Natural killer cell (primary cell): ENCODE measurements around the gene EXOC6B. TPM values are rescaled to one million over a fixed set of nuclear protein-coding genes. Genes with fewer than 3 reads are reported as not detected.

Source experiments
- ATAC-seq, 3 donors: fragments of 150-1000 bp in 2 of 3; fragments of 200-7000 bp in 1 of 3; cut with Tn5 transposase; 1 replicate in 1 of 3; 2 replicates in 2 of 3; pipeline ENCODE4 v1.10.0; 2021; ENCODE audit warnings: mild to moderate bottlenecking in 2 of 3, moderate library complexity in 2 of 3
- DNase-seq, 2 donors: peaks; one replicate each; pipeline versions ENCODE4 v3.0.0 to v3.0.0-alpha.2; 2013 to 2021; ENCODE audit warnings: mixed read lengths in 1 of 2
- H3K27ac ChIP-seq: one replicate; pipeline ENCODE4 v1.5.1; 2013; ENCODE audit warnings: mild to moderate bottlenecking, low read length
- H3K27me3 ChIP-seq: one replicate; pipeline ENCODE4 v1.6.1; 2013; ENCODE audit warnings: low read length; ENCODE audit not compliant: control insufficient read depth, insufficient read depth
- H3K36me3 ChIP-seq: one replicate; pipeline ENCODE4 v1.6.1; 2013; ENCODE audit warnings: low read length; ENCODE audit not compliant: control insufficient read depth, insufficient read depth
- H3K4me1 ChIP-seq: one replicate; pipeline ENCODE4 v1.6.1; 2013; ENCODE audit warnings: low read length; ENCODE audit not compliant: control insufficient read depth, insufficient read depth
- H3K4me3 ChIP-seq: one replicate; pipeline ENCODE4 v1.5.1; 2013; ENCODE audit warnings: low read length
- H3K9me3 ChIP-seq: one replicate; pipeline ENCODE4 v1.6.1; 2013; ENCODE audit warnings: low read length; ENCODE audit not compliant: control insufficient read depth, insufficient read depth
- H3K27ac Mint-ChIP-seq, 2 donors: one replicate each; pipeline ENCODE4 v1.8.0; 2022; ENCODE audit warnings: mild to moderate bottlenecking in 2 of 2, mixed read lengths in 2 of 2, moderate library complexity in 1 of 2
- H3K27me3 Mint-ChIP-seq, 2 donors: one replicate each; pipeline ENCODE4 v1.8.0; 2022; ENCODE audit warnings: low read depth in 2 of 2, mixed read lengths in 2 of 2
- H3K36me3 Mint-ChIP-seq: one replicate; pipeline ENCODE4 v1.8.0; 2022; ENCODE audit warnings: mixed read lengths
- H3K4me1 Mint-ChIP-seq, 2 donors: one replicate each; pipeline ENCODE4 v1.8.0; 2022; ENCODE audit warnings: mixed read lengths in 2 of 2
- H3K4me3 Mint-ChIP-seq: one replicate; pipeline ENCODE4 v1.8.0; 2022; ENCODE audit warnings: mild to moderate bottlenecking, moderate library complexity, mixed read lengths
- H3K9me3 Mint-ChIP-seq, 2 donors: one replicate each; pipeline ENCODE4 v1.8.0; 2022; ENCODE audit warnings: mixed read lengths in 2 of 2
- WGBS: methylation state at CpG from one replicate; pipeline ENCODE4 v1.1.7; 2013; ENCODE audit warnings: missing lambda C conversion rate; ENCODE audit not compliant: insufficient coverage; 5-methylcytosine and 5-hydroxymethylcytosine counted together
- intact Hi-C: fragments of 100-400 bp; cut with micrococcal nuclease; formaldehyde crosslinking; loops from one replicate; pipeline ENCODE4 v1.14.2; 2022
- total RNA-seq, 4 donors: library from RNA; stranded (reverse); fragments of 120-200 nt in 1 of 4; gene quantifications; one replicate each; pipeline versions ENCODE4 v1.2.3 to v1.2.4, GENCODE V29; 2013 to 2022
- TF ChIP-seq, protein P1 (sequence below): fragments of 200-600 bp; IDR thresholded peaks from one replicate; pipeline ENCODE4 v1.8.0; 2022; ENCODE audit warnings: antibody characterized with exemption

The EXOC6B gene
- total RNA-seq, 3 donors from 2014 or later (not counting 1 experiment from before 2014, with no cell fraction given): 16.6 to 17.2 (median 17.1) TPM

DNA sequence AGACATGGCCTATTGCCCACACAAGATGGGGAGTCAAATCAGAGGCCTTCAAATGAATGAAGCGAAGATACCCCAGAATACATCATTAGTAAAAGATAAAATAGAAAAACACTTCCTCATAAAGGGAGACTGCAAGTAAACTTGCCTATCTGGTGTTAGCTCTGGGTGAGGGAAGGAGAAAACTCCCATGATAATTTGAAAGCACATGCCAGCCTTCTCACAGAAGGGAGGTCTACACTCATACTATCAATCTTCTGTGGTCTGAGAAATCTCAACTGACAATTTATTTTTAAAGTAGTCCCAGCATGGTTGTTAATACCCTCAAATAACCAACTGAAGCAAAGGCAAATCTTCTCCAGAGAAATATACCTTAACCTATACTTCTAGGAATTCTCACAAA is 75.4 kb downstream of the EXOC6B start:
- Histone ChIP-seq H3K27ac (no peak overlapping the region), H3K9me3 (no peaks in the 10 kb centered on the region), H3K27me3 (no peaks in the 10 kb centered on the region), H3K4me1 (no peaks in the 10 kb centered on the region), H3K4me3 (no peak overlapping the region), H3K36me3 (no peaks in the 10 kb centered on the region)
- intact Hi-C loops: no loop called here
- DNase-seq: no peak
- Mint-ChIP-seq H3K4me3 (no peak overlapping the region), H3K9me3 (no peaks in the 10 kb centered on the region), H3K36me3 (no peaks in the 10 kb centered on the region), H3K27ac (no peak overlapping the region), H3K4me1 (no peaks in the 10 kb centered on the region), H3K27me3 (no peaks in the 10 kb centered on the region)
- ATAC-seq: no peak
- WGBS: no CpG with 5 or more reads among the region's 1 CpG
- TF ChIP-seq, protein P1, sequence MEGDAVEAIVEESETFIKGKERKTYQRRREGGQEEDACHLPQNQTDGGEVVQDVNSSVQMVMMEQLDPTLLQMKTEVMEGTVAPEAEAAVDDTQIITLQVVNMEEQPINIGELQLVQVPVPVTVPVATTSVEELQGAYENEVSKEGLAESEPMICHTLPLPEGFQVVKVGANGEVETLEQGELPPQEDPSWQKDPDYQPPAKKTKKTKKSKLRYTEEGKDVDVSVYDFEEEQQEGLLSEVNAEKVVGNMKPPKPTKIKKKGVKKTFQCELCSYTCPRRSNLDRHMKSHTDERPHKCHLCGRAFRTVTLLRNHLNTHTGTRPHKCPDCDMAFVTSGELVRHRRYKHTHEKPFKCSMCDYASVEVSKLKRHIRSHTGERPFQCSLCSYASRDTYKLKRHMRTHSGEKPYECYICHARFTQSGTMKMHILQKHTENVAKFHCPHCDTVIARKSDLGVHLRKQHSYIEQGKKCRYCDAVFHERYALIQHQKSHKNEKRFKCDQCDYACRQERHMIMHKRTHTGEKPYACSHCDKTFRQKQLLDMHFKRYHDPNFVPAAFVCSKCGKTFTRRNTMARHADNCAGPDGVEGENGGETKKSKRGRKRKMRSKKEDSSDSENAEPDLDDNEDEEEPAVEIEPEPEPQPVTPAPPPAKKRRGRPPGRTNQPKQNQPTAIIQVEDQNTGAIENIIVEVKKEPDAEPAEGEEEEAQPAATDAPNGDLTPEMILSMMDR: no peak

DNA sequence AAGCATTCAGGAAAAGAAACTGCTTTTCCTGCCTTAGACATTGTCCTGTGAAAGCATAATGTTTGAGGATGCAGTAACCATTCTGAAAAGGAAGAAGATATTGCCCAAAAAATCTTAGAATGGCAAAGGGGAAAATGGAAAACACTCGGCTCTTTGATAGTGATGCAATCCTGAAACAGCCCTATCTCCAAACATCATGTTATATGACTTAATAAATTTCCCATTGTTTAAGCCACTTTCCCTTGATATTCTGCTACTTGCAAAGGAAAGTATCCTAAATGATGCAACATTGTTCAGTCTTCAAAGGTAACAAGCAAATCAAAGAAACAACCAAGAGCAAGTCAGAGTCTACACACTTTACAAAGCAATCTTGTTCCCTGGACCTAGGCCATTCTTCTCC is 78.5 kb downstream of the EXOC6B start:
- no peak overlapping the region for H3K4me3 Mint-ChIP-seq

DNA sequence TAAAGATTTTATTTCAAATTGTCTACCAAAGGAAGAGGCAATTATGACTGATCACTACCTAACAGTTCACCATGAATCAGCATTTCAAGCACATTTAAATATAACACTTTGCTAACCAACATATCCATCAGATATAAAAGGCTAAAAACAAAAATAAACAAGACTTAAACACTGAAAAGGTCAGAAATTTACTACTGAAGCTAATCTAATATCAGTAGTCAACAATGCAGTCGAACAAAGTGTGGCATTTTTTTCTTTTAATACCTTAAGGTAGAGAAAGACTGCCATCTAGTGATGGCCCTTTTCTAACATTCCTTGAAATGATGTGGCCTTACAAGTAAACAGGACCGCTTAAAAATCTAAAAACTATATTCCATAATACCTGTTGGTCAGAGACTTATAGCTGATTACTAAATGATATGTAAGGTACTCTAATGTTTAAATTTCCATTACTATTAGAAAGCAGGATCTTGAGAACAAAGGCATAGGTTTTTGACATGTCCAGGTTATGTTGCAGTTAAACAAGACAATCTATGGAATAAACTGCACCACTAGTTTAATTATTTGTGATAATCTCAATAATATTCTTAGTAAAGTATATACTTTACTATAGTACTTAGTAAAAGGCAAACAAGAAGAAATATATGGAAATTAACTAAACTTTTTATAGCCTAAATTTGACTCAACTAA is 80.0 kb downstream of the EXOC6B start:
- TF ChIP-seq, protein P1: peak; percentile 61
- ATAC-seq (peak in 1 of 3 donors; percentile 33), DNase-seq (peak in 1 of 2 donors; percentile 62)
- Mint-ChIP-seq H3K27ac (no peak overlapping the region), H3K4me3 (no peak overlapping the region), H3K9me3 (no peaks in the 10 kb centered on the region), H3K4me1 (no peaks in the 10 kb centered on the region), H3K36me3 (no peaks in the 10 kb centered on the region), H3K27me3 (no peaks in the 10 kb centered on the region)
- H3K27me3 ChIP-seq: no peaks in the 10 kb centered on the region
- intact Hi-C loops: loop anchor here (1.0 to 5.0 kb wide), 2 partner anchors 822 to 1199 kb away; no protein-coding TSS in a partner anchor
- H3K36me3 ChIP-seq: no peaks in the 10 kb centered on the region
- no CpG with 5 or more reads among the region's 2 CpGs for WGBS
- H3K9me3 ChIP-seq: no peaks in the 10 kb centered on the region
- no peak overlapping the region for H3K27ac ChIP-seq
- no peak overlapping the region for H3K4me3 ChIP-seq
- H3K4me1 ChIP-seq: no peaks in the 10 kb centered on the region

More for the DNA sequence above, 78.5 kb downstream of the EXOC6B start:
- H3K4me3 ChIP-seq: no peak overlapping the region
- H3K27me3 ChIP-seq: no peaks in the 10 kb centered on the region
- Mint-ChIP-seq H3K9me3 (no peaks in the 10 kb centered on the region), H3K27me3 (no peaks in the 10 kb centered on the region), H3K36me3 (no peaks in the 10 kb centered on the region), H3K4me1 (no peaks in the 10 kb centered on the region), H3K27ac (no peak overlapping the region)
- intact Hi-C loops: loop anchor here (5.0 kb wide), 1 partner anchor 1200 kb away; no protein-coding TSS in a partner anchor
- ATAC-seq (no peak), DNase-seq (no peak)
- no peak overlapping the region for H3K27ac ChIP-seq
- no peaks in the 10 kb centered on the region for H3K36me3 ChIP-seq
- TF ChIP-seq, protein P1: no peak
- no peaks in the 10 kb centered on the region for H3K9me3 ChIP-seq
- H3K4me1 ChIP-seq: no peaks in the 10 kb centered on the region
- WGBS: 100% methylated on average over 1 of the region's 1 CpG

DNA sequence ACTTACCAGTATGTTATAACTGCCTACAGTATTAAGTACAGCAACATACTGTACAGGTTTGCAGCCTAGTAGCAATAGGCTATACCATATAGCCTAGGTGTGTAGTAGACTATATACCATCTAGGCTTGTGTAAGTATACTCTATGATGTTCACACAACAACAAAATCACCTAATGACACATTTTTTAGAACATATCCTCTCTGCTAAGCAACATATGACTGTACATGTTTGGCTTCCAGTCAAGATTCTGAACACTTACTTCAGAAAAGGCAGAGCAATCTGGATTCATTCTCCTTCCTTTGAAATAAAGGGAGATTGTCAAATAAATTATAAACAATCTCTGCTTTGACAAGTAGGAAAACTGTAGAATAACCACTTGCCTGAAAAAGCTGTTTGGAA is 81.8 kb downstream of the EXOC6B start:
- no peaks in the 10 kb centered on the region for H3K36me3 ChIP-seq
- TF ChIP-seq, protein P1: no peak
- no peak overlapping the region for H3K4me3 ChIP-seq
- intact Hi-C loops: no loop called here
- no peaks in the 10 kb centered on the region for H3K36me3 Mint-ChIP-seq
- H3K4me1 Mint-ChIP-seq: no peaks in the 10 kb centered on the region
- H3K4me1 ChIP-seq: no peaks in the 10 kb centered on the region
- H3K9me3 ChIP-seq: no peaks in the 10 kb centered on the region
- no peaks in the 10 kb centered on the region for H3K27me3 ChIP-seq
- H3K4me3 Mint-ChIP-seq: no peak overlapping the region
- no peak overlapping the region for H3K27ac ChIP-seq
- ATAC-seq (peak in 1 of 3 donors; percentile 10), DNase-seq (no peak)
- no peaks in the 10 kb centered on the region for H3K9me3 Mint-ChIP-seq
- no peaks in the 10 kb centered on the region for H3K27me3 Mint-ChIP-seq
- H3K27ac Mint-ChIP-seq: no peak overlapping the region
